CD14-positive monocyte (primary cell): ENCODE data around the gene MYOM3. TPM values are rescaled to one million over a fixed set of nuclear protein-coding genes. Genes with fewer than 3 reads are reported as not detected.

Experiments
- DNase-seq, 3 donors: peaks; one replicate each; pipeline ENCODE4 v3.0.0-alpha.2; 2011 to 2022
- H2AFZ ChIP-seq: 2 replicates; pipeline ENCODE4 v1.6.0; 2012; ENCODE audit warnings: mild to moderate bottlenecking, low read depth, low read length, inconsistent platforms; ENCODE audit not compliant: insufficient read depth, poor library complexity, severe bottlenecking
- H3K27ac ChIP-seq, 2 donors: 1 replicate in 1 of 2; 2 replicates in 1 of 2; pipeline ENCODE4 v1.5.1; 2012 to 2013; ENCODE audit warnings: low read length in 2 of 2, control low read depth in 1 of 2, inconsistent platforms in 1 of 2, low read depth in 1 of 2, mild to moderate bottlenecking in 1 of 2
- H3K27me3 ChIP-seq, 2 donors: one replicate each; pipeline versions ENCODE4 v1.6.0 to v1.6.1; 2011 to 2013; ENCODE audit warnings: low read length in 2 of 2; ENCODE audit not compliant: control insufficient read depth in 2 of 2, insufficient read depth in 2 of 2
- H3K36me3 ChIP-seq, 2 donors: replicated peaks in 1 of 2; 1 replicate in 1 of 2; 2 replicates in 1 of 2; pipeline versions ENCODE4 v1.5.1 to v1.6.1; 2012 to 2013; ENCODE audit warnings: low read length in 2 of 2, control low read depth in 1 of 2, inconsistent platforms in 1 of 2, mild to moderate bottlenecking in 1 of 2; ENCODE audit not compliant: insufficient read depth in 2 of 2, control insufficient read depth in 1 of 2
- H3K4me1 ChIP-seq, 2 donors: 1 replicate in 1 of 2; 2 replicates in 1 of 2; pipeline versions ENCODE4 v1.5.1 to v1.6.1; 2012 to 2013; ENCODE audit warnings: low read length in 2 of 2, control low read depth in 1 of 2, inconsistent platforms in 1 of 2, mild to moderate bottlenecking in 1 of 2, moderate library complexity in 1 of 2; ENCODE audit not compliant: insufficient read depth in 2 of 2, control insufficient read depth in 1 of 2
- H3K4me2 ChIP-seq: replicated peaks from 2 replicates; pipeline ENCODE3; 2012; ENCODE audit warnings: low read length, moderate library complexity, mild to moderate bottlenecking; ENCODE audit not compliant: poor library complexity, severe bottlenecking; ENCODE audit errors: extremely low read depth
- H3K4me3 ChIP-seq, 3 experiments: fragments of 200-600 bp in 1 of 3; sonication (generic) in 1 of 3; replicated peaks in 1 of 3; 1 replicate in 2 of 3; 2 replicates in 1 of 3; pipeline ENCODE4 v1.5.1; 2011 to 2013; ENCODE audit warnings: low read length in 3 of 3, mild to moderate bottlenecking in 3 of 3, control low read depth in 2 of 3, low read depth in 2 of 3, inconsistent platforms in 1 of 3, moderate library complexity in 1 of 3
- H3K79me2 ChIP-seq: 2 replicates; pipeline ENCODE4 v1.6.0; 2012; ENCODE audit warnings: mild to moderate bottlenecking, control low read depth, inconsistent platforms, low read length, moderate library complexity; ENCODE audit not compliant: insufficient read depth
- H3K9ac ChIP-seq: 2 replicates; pipeline ENCODE4 v1.6.0; 2017; ENCODE audit warnings: low read length, mild to moderate bottlenecking; ENCODE audit not compliant: insufficient read depth, poor library complexity, severe bottlenecking
- H3K9me3 ChIP-seq, 2 donors: replicated peaks in 1 of 2; 1 replicate in 1 of 2; 2 replicates in 1 of 2; pipeline versions ENCODE4 v1.5.1 to v1.6.1; 2012 to 2013; ENCODE audit warnings: low read length in 2 of 2, control low read depth in 1 of 2; ENCODE audit not compliant: control insufficient read depth in 1 of 2, insufficient read depth in 1 of 2
- H4K20me1 ChIP-seq: 2 replicates; pipeline ENCODE4 v1.6.0; 2012; ENCODE audit warnings: mild to moderate bottlenecking, low read length, control low read depth, moderate library complexity; ENCODE audit not compliant: insufficient read depth
- H3K27ac Mint-ChIP-seq, 7 donors: one replicate each; pipeline ENCODE4 v1.8.0; 2020; ENCODE audit warnings: mild to moderate bottlenecking in 7 of 7, mixed read lengths in 7 of 7, moderate library complexity in 6 of 7, inconsistent platforms in 2 of 7
- H3K27me3 Mint-ChIP-seq, 3 donors: one replicate each; pipeline ENCODE4 v1.8.0; 2021 to 2022; ENCODE audit warnings: low read depth in 3 of 3, mild to moderate bottlenecking in 3 of 3, mixed read lengths in 3 of 3, moderate library complexity in 3 of 3, inconsistent platforms in 1 of 3
- H3K36me3 Mint-ChIP-seq, 2 donors: one replicate each; pipeline ENCODE4 v1.8.0; 2020; ENCODE audit warnings: mixed read lengths in 2 of 2, inconsistent platforms in 1 of 2, mild to moderate bottlenecking in 1 of 2
- H3K4me1 Mint-ChIP-seq: one replicate; pipeline ENCODE4 v1.8.0; 2020; ENCODE audit warnings: mild to moderate bottlenecking, mixed read lengths
- H3K4me3 Mint-ChIP-seq, 2 donors: one replicate each; pipeline ENCODE4 v1.8.0; 2020; ENCODE audit warnings: mild to moderate bottlenecking in 2 of 2, mixed read lengths in 2 of 2, moderate library complexity in 1 of 2
- H3K9me3 Mint-ChIP-seq, 7 donors: one replicate each; pipeline ENCODE4 v1.8.0; 2020 to 2022; ENCODE audit warnings: mixed read lengths in 7 of 7, mild to moderate bottlenecking in 6 of 7, moderate library complexity in 6 of 7, inconsistent platforms in 2 of 7
- CTCF ChIP-seq: fragments of 200-600 bp; IDR thresholded peaks from one replicate; pipeline ENCODE4 v1.8.0; 2022; ENCODE audit warnings: antibody characterized with exemption, mild to moderate bottlenecking
- WGBS: methylation state at CpG from one replicate; pipeline ENCODE4 v1.1.5; 2013; ENCODE audit warnings: missing lambda C conversion rate; ENCODE audit not compliant: insufficient coverage; 5-methylcytosine and 5-hydroxymethylcytosine counted together
- intact Hi-C, 2 donors: fragments of 100-400 bp; cut with micrococcal nuclease; formaldehyde crosslinking; loops; one replicate each; pipeline versions ENCODE4 v1.15.0 to v1.15.1; 2023
- polyA plus RNA-seq, 3 donors: library from polyadenylated mRNA; depleted of rRNA in 1 of 3; unstranded in 2 of 3; stranded (reverse) in 1 of 3; fragments of 300-500 nt in 2 of 3; fragments of >200 nt in 1 of 3; fragmentation: Illumina TruSeq in 2 of 3; gene quantifications; 1 replicate in 2 of 3; 2 replicates in 1 of 3; pipeline ENCODE4 v1.2.3, GENCODE V29; 2012 to 2021

The MYOM3 gene
- polyA plus RNA-seq, 3 donors: not detected

GRCh38 chr1:24103879-24104278 lies 8.1 kb downstream of the MYOM3 start:
- H3K27ac ChIP-seq: no peak overlapping the region
- H3K9me3 Mint-ChIP-seq: no peaks in the 10 kb centered on the region
- H3K27ac Mint-ChIP-seq: no peak overlapping the region
- no peaks in the 10 kb centered on the region for H3K4me1 ChIP-seq
- no peak for TF ChIP-seq CTCF
- H3K27me3 ChIP-seq: no peaks in the 10 kb centered on the region
- no peak overlapping the region for H3K9ac ChIP-seq
- H3K36me3 ChIP-seq: no peaks in the 10 kb centered on the region
- no peak overlapping the region for H3K4me2 ChIP-seq
- WGBS: 80% methylated on average over 1 of the region's 3 CpGs
- H3K4me3 Mint-ChIP-seq: no peak overlapping the region
- no peak for DNase-seq
- H3K9me3 ChIP-seq: no peaks in the 10 kb centered on the region
- no peaks in the 10 kb centered on the region for H3K27me3 Mint-ChIP-seq
- H3K79me2 ChIP-seq: no peaks in the 10 kb centered on the region
- no peaks in the 10 kb centered on the region for H3K4me1 Mint-ChIP-seq
- H2AFZ ChIP-seq: no peak overlapping the region
- no peaks in the 10 kb centered on the region for H4K20me1 ChIP-seq
- no peaks in the 10 kb centered on the region for H3K36me3 Mint-ChIP-seq
- no peak overlapping the region for H3K4me3 ChIP-seq
- intact Hi-C loops: no loop called here

- no peak for DNase-seq
- no peak overlapping the region for H3K9ac ChIP-seq
- no peaks in the 10 kb centered on the region for H3K27me3 ChIP-seq
- Mint-ChIP-seq H3K9me3 (no peaks in the 10 kb centered on the region), H3K27me3 (no peaks in the 10 kb centered on the region), H3K27ac (no peak overlapping the region), H3K4me1 (no peaks in the 10 kb centered on the region), H3K36me3 (no peaks in the 10 kb centered on the region), H3K4me3 (no peak overlapping the region)
- H3K4me3 ChIP-seq: no peak overlapping the region
- no peaks in the 10 kb centered on the region for H3K36me3 ChIP-seq
- intact Hi-C loops: no loop called here
- no peaks in the 10 kb centered on the region for H3K79me2 ChIP-seq
- no peaks in the 10 kb centered on the region for H3K9me3 ChIP-seq
- WGBS: no CpG with 5 or more reads among the region's 3 CpGs
- no peak overlapping the region for H2AFZ ChIP-seq
- H4K20me1 ChIP-seq: no peaks in the 10 kb centered on the region
- H3K4me2 ChIP-seq: no peak overlapping the region
- no peaks in the 10 kb centered on the region for H3K4me1 ChIP-seq
- TF ChIP-seq CTCF: no peak
- H3K27ac ChIP-seq: no peak overlapping the region
These were observed 8.5 kb downstream of the MYOM3 start for GRCh38 chr1:24103408-24103807.
